DMS114 treated with DMSO at 0.1 percent for 48 hours (cell line): ENCODE measurements around the gene ATAT1.

ENCODE experiments used
- DNase-seq: peaks from one replicate; lab custom pipeline; 2025; ENCODE audit not compliant: unreplicated experiment; lab: John Stamatoyannopoulos, UW

ATAT1 gene

GRCh38 chr6:30613251-30614043 lies 13.2 kb upstream of the ATAT1 start:
- no peak for DNase-seq

- no peak for DNase-seq
These were observed 12.4 kb upstream of the ATAT1 start for GRCh38 chr6:30614044-30614842.

GRCh38 chr6:30614843-30615218 lies 11.8 kb upstream of the ATAT1 start:
- peak; percentile 99 for DNase-seq

- DNase-seq, result peak; percentile 85
These were observed 11.3 kb upstream of the ATAT1 start for GRCh38 chr6:30615219-30615957.

- DNase-seq, result peak; percentile 72
These were observed 10.5 kb upstream of the ATAT1 start for GRCh38 chr6:30615958-30616810.

GRCh38 chr6:30616811-30617564 lies 9.7 kb upstream of the ATAT1 start, which contains the start of gene PPP1R10:
Gene PPP1R10, minus strand, starts transcription at chr6:30617243. Its CDS starts 7,299 bp downstream, at chr6:30609944.
- DNase-seq, result peak; percentile 100

GRCh38 chr6:30617565-30618269 lies 9.0 kb upstream of the ATAT1 start, which contains the start of gene MRPS18B:
Gene MRPS18B, plus strand, starts transcription at chr6:30617840. Its CDS starts 26 bp downstream, at chr6:30617866.
- peak; percentile 99 for DNase-seq

- DNase-seq, result no peak
These were observed 8.3 kb upstream of the ATAT1 start for GRCh38 chr6:30618270-30618797.

- DNase-seq, result no peak
These were observed 7.1 kb upstream of the ATAT1 start for GRCh38 chr6:30619561-30619960.

GRCh38 chr6:30625511-30625910 lies 1.2 kb upstream of the ATAT1 start:
- DNase-seq, result no peak

- no peak for DNase-seq
These were observed 9.2 kb downstream of the ATAT1 start for GRCh38 chr6:30635834-30636233.

GRCh38 chr6:30640481-30640880 lies 13.8 kb downstream of the ATAT1 start:
- DNase-seq, result no peak

GRCh38 chr6:30641048-30641447 lies 14.4 kb downstream of the ATAT1 start:
- DNase-seq, result no peak

GRCh38 chr6:30643656-30644055 lies 17.0 kb downstream of the ATAT1 start:
- no peak for DNase-seq

GRCh38 chr6:30644769-30645168 lies 18.1 kb downstream of the ATAT1 start:
- DNase-seq, result no peak

- DNase-seq, result no peak
These were observed 19.3 kb downstream of the ATAT1 start for GRCh38 chr6:30645989-30646388.

GRCh38 chr6:30646450-30647241 lies 20.0 kb downstream of the ATAT1 start, which contains the start of gene C6orf136:
Gene C6orf136, plus strand, starts transcription at chr6:30647133. Its CDS starts 99 bp downstream, at chr6:30647232.
- DNase-seq, result peak; percentile 88
